Stimulated activated CD4-positive, alpha-beta T cell treated with anti-CD3 and anti-CD28 coated beads, TNF-alpha, amount 100 ng/mL, for 4 hours (primary cell): ENCODE data around the gene UQCRQ.

Experiments used
- DNase-seq, 3 experiments: peaks; one replicate each; pipeline ENCODE4 v3.0.0-alpha.2; 2020; ENCODE audit warnings: low read depth in 3 of 3

UQCRQ gene

GRCh38 chr5:132871459-132872284 lies 5.2 kb downstream of the UQCRQ start:
- DNase-seq, result no peak

- DNase-seq, result no peak
Measured at GRCh38 chr5:132872788-132873118, 6.3 kb downstream of the UQCRQ start.

DNA sequence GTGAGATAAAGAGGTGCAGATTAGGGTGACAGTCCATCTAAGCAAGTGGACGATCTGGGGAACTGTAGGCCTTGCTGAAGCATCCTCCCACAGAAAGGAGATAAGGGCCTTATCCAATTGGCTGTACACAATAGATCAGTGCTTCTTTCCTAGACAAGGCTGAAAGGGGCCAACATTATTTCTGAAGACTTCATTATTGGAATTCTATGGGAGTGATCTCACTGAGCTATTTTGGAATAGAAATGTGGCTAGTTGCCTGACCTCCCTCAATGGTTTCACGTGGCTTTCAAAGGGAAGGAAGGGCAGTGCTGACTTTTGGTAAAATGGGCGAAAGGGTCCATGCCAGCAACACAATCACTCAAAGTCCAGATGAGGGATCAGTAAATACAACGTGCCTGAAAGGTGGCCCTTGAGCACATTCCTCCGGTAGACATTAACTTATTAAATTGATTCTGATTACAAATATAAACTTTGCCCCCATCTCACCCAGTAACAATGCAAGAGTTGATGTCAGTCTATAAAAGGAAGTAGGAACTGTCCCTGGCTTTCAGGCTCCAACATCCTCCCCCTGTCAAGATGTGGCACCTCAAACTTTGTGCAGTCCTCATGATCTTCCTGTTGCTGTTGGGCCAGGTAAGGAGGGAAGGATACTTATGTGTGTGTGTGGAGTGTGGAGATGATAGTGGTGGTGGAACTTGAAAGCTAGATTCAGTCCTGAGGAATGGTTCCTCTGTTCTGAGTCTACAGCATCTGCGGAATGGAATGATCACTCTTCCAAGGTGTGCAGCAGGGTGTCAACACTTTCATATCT lies 6.9 kb downstream of the UQCRQ start, which contains the start of gene LEAP2:
Gene LEAP2 (plus strand): TSS at position 550 of the 811 bp plus-strand sequence. CDS start 27 bp downstream, at position 577.
- DNase-seq, result no peak

DNA sequence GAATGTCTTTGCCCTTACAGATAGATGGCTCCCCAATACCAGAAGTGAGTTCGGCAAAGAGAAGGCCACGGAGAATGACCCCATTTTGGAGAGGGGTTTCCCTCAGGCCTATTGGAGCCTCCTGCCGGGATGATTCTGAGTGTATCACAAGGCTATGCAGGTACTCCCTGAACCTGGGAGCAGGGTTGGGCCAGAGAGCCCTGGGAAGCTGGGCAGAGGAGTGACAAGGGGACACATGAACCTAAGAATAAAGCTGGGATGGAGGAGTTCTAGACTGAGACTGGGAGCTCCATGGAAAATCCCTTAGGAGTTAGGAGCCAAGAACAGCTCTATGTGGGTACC lies 7.5 kb downstream of the UQCRQ start:
- no peak for DNase-seq

DNA sequence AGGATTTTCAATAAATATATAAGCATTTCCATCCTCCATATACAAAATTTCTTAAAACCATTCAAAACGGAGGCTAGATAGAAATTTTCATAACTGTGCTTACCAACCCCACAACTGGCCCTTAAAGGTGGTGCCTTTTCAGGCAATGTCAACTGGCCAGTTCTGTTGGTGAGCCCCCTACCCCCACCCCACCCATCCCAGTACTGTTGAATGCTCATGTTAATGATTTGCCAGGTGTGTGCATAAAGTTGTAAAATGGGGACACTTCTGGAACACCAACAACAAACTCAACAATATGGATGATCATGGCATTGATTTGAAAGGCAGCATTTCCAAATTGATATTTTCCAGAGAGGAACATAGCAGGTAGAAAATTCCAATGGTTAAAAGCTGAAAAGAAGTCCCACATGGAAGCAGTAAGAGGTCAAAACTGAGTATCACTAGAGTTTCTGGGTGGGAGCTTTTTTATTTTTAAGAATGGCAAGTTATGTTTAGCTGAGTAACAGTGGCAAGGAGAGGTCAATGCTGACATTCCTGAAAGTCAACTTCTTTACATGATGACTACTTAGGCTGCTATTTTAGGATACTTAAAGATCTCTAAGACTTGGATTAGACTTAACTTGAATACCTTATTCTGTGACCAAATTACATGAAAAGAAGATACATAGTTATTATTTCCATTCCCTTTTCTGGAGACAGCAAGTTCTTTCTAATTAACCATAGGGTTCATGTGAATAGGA lies 9.7 kb downstream of the UQCRQ start:
- no peak for DNase-seq

DNA sequence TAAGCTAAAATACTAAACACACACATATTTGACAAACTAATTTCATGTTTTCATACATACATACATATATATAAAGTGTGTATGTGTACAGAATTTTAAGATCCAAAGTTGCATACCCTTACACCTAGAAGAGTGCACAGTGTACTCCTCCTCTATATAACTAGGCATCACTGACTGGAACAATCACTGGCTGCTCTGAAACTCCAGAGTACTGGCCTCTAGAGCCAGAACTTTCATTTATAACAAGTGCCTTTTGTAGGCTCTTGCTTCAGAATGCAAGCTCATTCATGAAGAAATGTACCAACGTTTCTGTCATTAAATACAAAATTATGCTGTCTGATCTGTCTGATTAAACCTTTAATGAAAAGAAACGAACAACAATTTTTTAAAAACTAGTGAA lies 11.0 kb downstream of the UQCRQ start:
- no peak for DNase-seq

DNA sequence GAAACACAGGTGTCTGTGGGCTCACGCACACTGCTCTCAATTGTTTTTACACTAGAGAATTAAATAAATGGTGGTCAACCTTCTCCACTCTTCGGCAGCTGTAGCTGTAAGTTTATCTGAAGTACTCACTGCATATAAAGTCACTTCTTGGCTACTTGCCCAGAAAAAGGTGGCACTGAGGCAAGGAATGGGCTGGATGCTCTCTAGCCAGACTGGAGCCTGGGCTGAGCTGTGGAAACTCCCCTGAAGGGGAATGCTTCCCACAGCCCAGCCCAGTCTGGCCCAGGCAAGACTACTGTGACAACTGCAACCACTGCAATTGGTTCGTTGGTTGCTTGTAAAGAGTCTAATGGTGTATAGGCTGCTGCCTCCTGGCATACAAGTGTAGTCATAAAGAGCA lies 11.5 kb downstream of the UQCRQ start:
- DNase-seq, result no peak

DNA sequence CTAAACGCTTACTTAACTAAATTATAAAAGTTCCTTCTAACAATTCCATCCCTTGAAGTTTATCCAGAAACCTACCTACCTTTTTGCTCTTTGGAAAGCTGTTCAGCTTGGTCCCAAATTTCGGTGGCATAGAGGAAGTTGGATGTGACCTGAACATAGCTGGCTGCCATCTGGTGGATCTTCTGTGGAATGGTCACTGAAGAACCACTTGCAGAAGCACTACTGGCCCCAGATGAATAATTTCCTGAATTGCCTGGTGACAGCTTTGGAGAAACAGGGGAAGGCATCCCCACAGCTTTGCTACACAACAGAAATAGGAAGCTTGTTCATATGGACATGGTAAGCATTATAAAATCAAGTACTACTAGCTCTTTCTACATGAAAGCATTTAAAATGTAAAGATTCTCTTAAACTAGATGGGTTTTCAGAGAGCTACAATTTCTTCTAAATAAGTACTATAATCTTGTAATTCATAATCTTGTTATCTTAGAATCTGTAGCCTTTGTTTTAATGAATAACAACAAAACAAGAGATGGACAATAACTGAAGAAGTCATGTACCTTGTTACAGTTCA lies 16.9 kb downstream of the UQCRQ start:
- DNase-seq, result no peak

DNA sequence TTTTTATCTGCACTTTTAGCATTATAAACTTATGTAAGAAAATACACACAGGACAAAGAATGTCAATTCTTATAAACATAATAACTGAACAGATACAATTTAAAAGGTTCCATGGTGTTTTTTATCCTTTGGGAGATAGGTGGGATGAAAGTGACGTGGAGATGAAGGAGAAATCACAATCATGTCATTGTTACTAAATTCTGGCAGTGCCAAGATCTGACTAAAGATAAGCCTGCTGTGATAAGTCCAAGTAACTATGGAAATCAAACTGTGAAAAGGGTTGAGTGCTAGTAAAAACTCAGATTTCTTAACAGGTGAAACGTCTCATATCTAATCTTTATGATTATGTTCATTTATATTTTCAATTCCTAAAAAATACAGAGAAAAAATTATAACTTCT lies 18.1 kb downstream of the UQCRQ start:
- DNase-seq, result no peak

DNA sequence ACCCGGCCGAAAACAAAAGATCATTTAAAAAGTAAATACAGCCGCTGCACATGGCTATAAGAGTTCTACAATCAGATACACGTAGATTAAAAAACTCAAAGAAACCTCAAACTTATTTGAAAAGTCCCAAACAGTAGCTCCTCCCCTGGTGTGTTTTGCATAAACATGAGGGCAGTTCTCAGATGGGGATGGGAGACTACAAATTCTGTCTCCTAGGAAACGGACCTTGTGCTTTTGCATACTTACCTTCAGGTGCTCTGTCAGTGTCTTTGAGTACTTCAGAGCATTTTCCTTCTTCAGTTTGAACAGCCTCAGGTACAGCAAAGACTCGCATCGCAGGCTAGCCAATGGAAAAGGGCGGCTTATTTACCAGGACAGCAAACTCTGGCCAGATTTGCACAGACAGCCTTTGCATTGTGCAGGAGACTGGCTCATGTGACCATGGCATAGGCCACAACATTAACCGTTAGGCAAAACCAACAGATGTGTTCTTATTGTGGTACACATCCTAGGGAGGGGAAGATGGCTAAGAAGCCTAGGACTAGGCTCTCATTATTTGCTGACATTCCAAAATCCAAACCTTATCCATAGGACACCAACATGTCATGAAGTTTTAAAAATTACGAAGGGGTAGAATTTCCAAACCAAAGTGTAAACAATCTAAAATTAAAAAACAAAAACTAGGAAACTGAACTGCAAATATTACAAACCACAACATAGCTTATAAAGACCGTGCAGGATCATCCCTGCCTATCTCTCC lies 19.8 kb downstream of the UQCRQ start:
- no peak for DNase-seq

GRCh38 chr5:132887283-132887682 lies 20.8 kb downstream of the UQCRQ start:
- no peak for DNase-seq

DNA sequence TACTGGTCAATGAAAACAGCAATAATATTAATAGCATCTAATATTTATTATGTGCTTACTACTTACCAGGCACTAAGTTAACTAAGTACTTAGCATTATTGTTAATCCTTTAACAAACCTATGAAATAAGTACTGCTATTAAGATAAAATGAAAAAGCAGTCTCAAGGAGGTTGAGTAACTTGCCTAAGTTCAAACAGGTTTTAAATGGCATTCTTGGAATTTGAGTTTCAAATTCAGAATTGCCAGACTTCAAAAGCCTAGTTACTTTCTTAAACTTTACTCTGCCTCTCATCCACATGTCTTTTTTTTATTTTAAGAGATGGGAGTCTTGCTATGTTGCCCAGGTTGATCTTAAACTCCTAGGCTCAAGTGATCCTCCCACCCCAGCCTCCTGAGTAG lies 23.1 kb downstream of the UQCRQ start:
- DNase-seq, result no peak

DNA sequence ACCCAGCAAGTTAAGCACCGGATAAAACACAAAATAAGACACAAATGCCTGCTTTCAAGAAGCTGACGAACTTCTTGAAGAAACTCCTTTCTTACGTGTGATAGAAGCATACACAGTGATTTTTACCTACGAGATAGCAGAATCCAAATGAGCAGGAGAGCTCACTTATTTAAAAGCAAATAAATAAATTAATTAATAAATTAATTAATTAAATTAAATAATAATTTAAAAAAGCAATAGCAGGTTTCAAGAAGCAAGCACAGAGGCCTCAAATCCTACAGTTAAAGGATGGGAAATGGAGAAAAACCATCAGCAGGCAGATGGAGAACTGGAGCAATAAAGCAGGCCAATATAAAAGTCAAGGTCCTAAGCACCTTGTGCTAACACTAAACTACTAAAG lies 24.4 kb downstream of the UQCRQ start:
- no peak for DNase-seq

GRCh38 chr5:132895719-132896305 lies 29.4 kb downstream of the UQCRQ start:
- DNase-seq, result no peak

- no peak for DNase-seq
Measured at GRCh38 chr5:132896685-132897084, 30.2 kb downstream of the UQCRQ start.

DNA sequence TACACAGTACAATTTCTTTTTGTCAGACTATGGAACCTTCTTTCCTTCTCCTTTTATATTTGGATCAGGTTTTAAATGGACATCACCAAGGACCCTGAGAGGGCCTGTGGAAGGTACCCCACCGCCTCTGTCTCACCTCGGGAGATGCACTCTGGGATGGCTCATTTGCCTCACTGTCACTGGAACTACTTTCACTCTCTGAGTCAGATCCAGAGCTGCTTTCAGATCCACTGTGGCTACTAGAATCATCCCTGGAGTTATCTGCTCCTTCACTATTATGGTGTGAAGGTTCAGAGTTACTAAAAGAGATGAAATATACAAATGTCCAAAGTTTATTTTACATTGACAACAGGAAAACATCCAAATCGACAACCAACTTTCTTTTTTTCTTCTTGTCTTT lies 31.7 kb downstream of the UQCRQ start:
- DNase-seq, result no peak

GRCh38 chr5:132901036-132901435 lies 34.6 kb downstream of the UQCRQ start:
- no peak for DNase-seq

GRCh38 chr5:132901730-132902129 lies 35.3 kb downstream of the UQCRQ start:
- no peak for DNase-seq

DNA sequence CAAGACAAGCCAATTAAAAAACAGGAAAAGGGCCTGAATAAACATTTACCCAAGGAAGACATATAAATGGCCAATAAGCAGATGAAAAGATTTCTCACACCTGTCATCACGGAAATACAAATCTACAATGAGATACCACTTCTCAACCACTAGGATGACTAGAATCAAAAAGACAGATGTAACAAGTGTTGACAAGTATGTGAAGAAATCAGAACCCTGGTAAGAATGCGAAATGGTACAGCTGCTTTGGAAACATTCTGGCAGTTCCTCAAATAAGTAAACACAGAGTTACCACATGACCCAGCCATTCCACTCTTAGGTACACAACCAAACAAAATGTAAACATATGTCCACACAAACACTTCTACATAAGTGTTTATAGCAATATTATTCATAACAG lies 39.5 kb downstream of the UQCRQ start:
- no peak for DNase-seq

GRCh38 chr5:132907161-132907560 lies 40.7 kb downstream of the UQCRQ start:
- DNase-seq, result no peak

- no peak for DNase-seq
Measured at GRCh38 chr5:132909702-132910101, 43.3 kb downstream of the UQCRQ start.
